ENCODE data around the gene MKI67. TPM values are rescaled to one million over a fixed set of nuclear protein-coding genes. Genes with fewer than 3 reads are reported as not detected.
"Not testable (repeated sequence)": the region's sequence is repeated elsewhere in the genome, so short reads cannot be mapped to it uniquely, and the experiment has no call there.

Gene MKI67
- total RNA-seq, 3 donors from 2014 or later: 7.7 to 54.7 (median 14.0) TPM

GRCh38 chr10:128169811-128170379 is 43.7 kb upstream of the MKI67 start:
- H3K4me1 ChIP-seq (ENCODE audit: low read depth): no peaks in the 10 kb centered on the region
- H3K4me3 ChIP-seq: no peak overlapping the region
- peaks cover 3% of the 10 kb centered on the region for H3K9me3 ChIP-seq
- no peak for TF ChIP-seq CTCF (IDR thresholded peaks at IDR 0.05)
- ATAC-seq (no peak), DNase-seq (no peak)
- intact Hi-C loops (cut with DNase I, micrococcal nuclease): no loop called here
- no peaks in the 10 kb centered on the region for H3K36me3 ChIP-seq (ENCODE audit: low read depth)

- intact Hi-C loops (cut with DNase I, micrococcal nuclease): no loop called here
- H3K9me3 ChIP-seq: no peaks in the 10 kb centered on the region
- no peak overlapping the region for H3K4me3 ChIP-seq
- TF ChIP-seq CTCF (IDR thresholded peaks at IDR 0.05): no peak
- DNase-seq: no peak
- H3K4me1 ChIP-seq (ENCODE audit: low read depth): no peaks in the 10 kb centered on the region
- H3K36me3 ChIP-seq (ENCODE audit: low read depth): no peaks in the 10 kb centered on the region
- ATAC-seq: no peak
Measured at GRCh38 chr10:128167926-128168520, 41.8 kb upstream of the MKI67 start.

GRCh38 chr10:128167123-128167522 is 40.9 kb upstream of the MKI67 start:
- H3K4me3 ChIP-seq; DNase-seq; H3K4me1 ChIP-seq (ENCODE audit: low read depth); ATAC-seq; intact Hi-C loops (cut with DNase I, micrococcal nuclease); H3K9me3 ChIP-seq; H3K36me3 ChIP-seq (ENCODE audit: low read depth): not testable (repeated sequence)

- intact Hi-C loops (cut with DNase I, micrococcal nuclease): no loop called here
- ATAC-seq (no peak), DNase-seq (no peak)
- TF ChIP-seq CTCF (IDR thresholded peaks at IDR 0.05): no peak
- Histone ChIP-seq H3K4me3 (no peak overlapping the region), H3K9me3 (no peaks in the 10 kb centered on the region), H3K36me3 (ENCODE audit: low read depth) (no peaks in the 10 kb centered on the region), H3K4me1 (ENCODE audit: low read depth) (no peaks in the 10 kb centered on the region)
Measured at GRCh38 chr10:128166151-128166550, 39.9 kb upstream of the MKI67 start.

- H3K9me3 ChIP-seq: no peaks in the 10 kb centered on the region
- no peaks in the 10 kb centered on the region for H3K4me1 ChIP-seq (ENCODE audit: low read depth)
- no peak for DNase-seq
- H3K36me3 ChIP-seq (ENCODE audit: low read depth): no peaks in the 10 kb centered on the region
- TF ChIP-seq CTCF (IDR thresholded peaks at IDR 0.05): no peak
- no peak for ATAC-seq
- intact Hi-C loops (cut with DNase I, micrococcal nuclease): no loop called here
- H3K4me3 ChIP-seq: no peak overlapping the region
Measured at GRCh38 chr10:128165536-128165935, 39.3 kb upstream of the MKI67 start.

- no peaks in the 10 kb centered on the region for H3K4me1 ChIP-seq (ENCODE audit: low read depth)
- intact Hi-C loops (cut with DNase I, micrococcal nuclease): no loop called here
- no peak overlapping the region for H3K4me3 ChIP-seq
- ATAC-seq (no peak), DNase-seq (no peak)
- no peak for TF ChIP-seq CTCF (IDR thresholded peaks at IDR 0.05)
- H3K36me3 ChIP-seq (ENCODE audit: low read depth): no peaks in the 10 kb centered on the region
- no peaks in the 10 kb centered on the region for H3K9me3 ChIP-seq
Measured at GRCh38 chr10:128163701-128164100, 37.5 kb upstream of the MKI67 start.

Data from mucosa of descending colon (tissue), 3 donors.